ENCODE data around the gene GPR31.

GRCh38 chr6:167111597-167111996 is 46.2 kb downstream of the GPR31 start:
- TF ChIP-seq CTCF (IDR thresholded peaks at IDR 0.05) (no peak), POLR2A (IDR thresholded peaks at IDR 0.05) (no peak)
